OCI-LY3 (cell line): Measurements from ENCODE around the gene LRRC3C.
A peak's percentile ranks its signal among the peaks of the same experiment; 100 is the strongest.

ENCODE experiments used
- CTCF ChIP-seq: fragments of 200-600, 300-600 bp; sonication (generic); IDR thresholded peaks from 2 replicates; pipeline ENCODE4 v1.5.1; 2014; ENCODE audit warnings: antibody characterized with exemption, low read length, low read depth
- EZH2phosphoT487 ChIP-seq: fragments of 200-600 bp; shearing (Covaris generic); IDR thresholded peaks from 2 replicates; pipeline ENCODE4 v1.6.1; 2018; ENCODE audit warnings: antibody characterized with exemption, mixed run types, low read depth

GRCh38 chr17:39916918-39917317, 10.6 kb upstream of the LRRC3C start:
- no peak for TF ChIP-seq EZH2phosphoT487
- peak; percentile 19 for TF ChIP-seq CTCF
